Adrenal gland (tissue), 12 donors: ENCODE measurements around the gene CALD1. TPM values are rescaled to one million over a fixed set of nuclear protein-coding genes. Genes with fewer than 3 reads are reported as not detected.

Source experiments
- DNase-seq, 7 donors: peaks; one replicate each; pipeline ENCODE4 v3.0.0-alpha.2; 2019 to 2020
- H3K27ac ChIP-seq, 5 donors: fragments of 200-600 bp; sonication (generic) in 4 of 5; 1 replicate in 3 of 5; 2 replicates in 2 of 5; pipeline versions ENCODE4 v1.5.1 to v1.8.0; 2016 to 2020; ENCODE audit warnings: mild to moderate bottlenecking in 1 of 5
- H3K27me3 ChIP-seq: fragments of 200-600 bp; 2 replicates; pipeline ENCODE4 v1.8.0; 2021
- H3K36me3 ChIP-seq, 2 donors: fragments of 200-600 bp; replicated peaks in 1 of 2; 1 replicate in 1 of 2; 2 replicates in 1 of 2; pipeline versions ENCODE4 v1.5.1 to v1.8.0; 2018 to 2022
- H3K4me1 ChIP-seq, 2 donors: fragments of 200-600 bp; replicated peaks in 1 of 2; 1 replicate in 1 of 2; 2 replicates in 1 of 2; pipeline versions ENCODE4 v1.5.1 to v1.8.0; 2018 to 2021
- H3K4me3 ChIP-seq, 4 donors: fragments of 200-600 bp; sonication (generic) in 3 of 4; one replicate each; pipeline ENCODE4 v1.5.1; 2016 to 2018
- H3K9me3 ChIP-seq, 3 donors: fragments of 200-600 bp; sonication (generic) in 1 of 3; replicated peaks in 1 of 3; 1 replicate in 2 of 3; 2 replicates in 1 of 3; pipeline versions ENCODE4 v1.5.1 to v1.8.0; 2016 to 2021
- POLR2A ChIP-seq, 2 donors: fragments of 450-650 bp; IDR thresholded peaks; one replicate each; pipeline ENCODE4 v1.6.1; 2017; ENCODE audit warnings: antibody characterized with exemption in 2 of 2, mild to moderate bottlenecking in 2 of 2, moderate library complexity in 1 of 2
- WGBS, 4 donors: extraction: QIAGEN DNeasy Blood & Tissue Kit in 2 of 4; methylation state at CpG; one replicate each; pipeline versions ENCODE4 v1.1.5 to v1.1.7; 2013 to 2017; 5-methylcytosine and 5-hydroxymethylcytosine counted together
- intact Hi-C, 2 donors: fragments of 100-400 bp; cut with DNase I; formaldehyde crosslinking; loops; one replicate each; pipeline versions ENCODE4 v1.14.1 to v1.15.0; 2022 to 2023
- polyA plus RNA-seq, 3 donors: library from polyadenylated mRNA; stranded (reverse); fragments of 200-250 nt in 2 of 3; fragments of 350-450 nt in 1 of 3; fragmentation: Illumina TruSeq in 1 of 3; extraction: RNeasy Lipid Tissue Mini Kit (QIAGEN cat#74804) in 1 of 3; gene quantifications; one replicate each; pipeline ENCODE4 v1.2.3, GENCODE V29; 2013 to 2014
- total RNA-seq, 9 donors: library from RNA; depleted of rRNA in 4 of 9; stranded (reverse); fragments of >200 nt in 4 of 9; fragments of 120-200 nt in 1 of 9; fragmentation: NEBNext Ultra II Directional in 1 of 9; extraction: Animal tissue kit (Norgen Biotek cat#: 25700) in 1 of 9; gene quantifications; one replicate each; pipeline versions ENCODE4 v1.1.0 to v1.2.4, GENCODE V29; 2013 to 2023
- TF ChIP-seq, protein P1 (sequence below), 6 experiments: fragments of 450-650 bp in 4 of 6; fragments of 200-600 bp in 2 of 6; sonication (generic) in 1 of 6; IDR thresholded peaks; 1 replicate in 5 of 6; 2 replicates in 1 of 6; pipeline versions ENCODE4 v1.5.1 to v1.8.0; 2016 to 2021; ENCODE audit warnings: antibody characterized with exemption in 6 of 6, mild to moderate bottlenecking in 2 of 6, moderate library complexity in 1 of 6
- donor health status: healthy with polysubstance abuse.
- donor health status: Bipolar disorder and iron deficiency.
- donor health status: DM: yes; HTN: yes; CAD: no.
- donor health status: DM: no; HTN: no; CAD: no.
- donor health status: DM: no; HTN: no; CAD: no.
- donor health status: DM: yes; HTN: yes; CAD: no.

CALD1 gene
- total and polyA plus RNA-seq, 12 donors, result 67.5 to 258 (median 199) TPM

DNA sequence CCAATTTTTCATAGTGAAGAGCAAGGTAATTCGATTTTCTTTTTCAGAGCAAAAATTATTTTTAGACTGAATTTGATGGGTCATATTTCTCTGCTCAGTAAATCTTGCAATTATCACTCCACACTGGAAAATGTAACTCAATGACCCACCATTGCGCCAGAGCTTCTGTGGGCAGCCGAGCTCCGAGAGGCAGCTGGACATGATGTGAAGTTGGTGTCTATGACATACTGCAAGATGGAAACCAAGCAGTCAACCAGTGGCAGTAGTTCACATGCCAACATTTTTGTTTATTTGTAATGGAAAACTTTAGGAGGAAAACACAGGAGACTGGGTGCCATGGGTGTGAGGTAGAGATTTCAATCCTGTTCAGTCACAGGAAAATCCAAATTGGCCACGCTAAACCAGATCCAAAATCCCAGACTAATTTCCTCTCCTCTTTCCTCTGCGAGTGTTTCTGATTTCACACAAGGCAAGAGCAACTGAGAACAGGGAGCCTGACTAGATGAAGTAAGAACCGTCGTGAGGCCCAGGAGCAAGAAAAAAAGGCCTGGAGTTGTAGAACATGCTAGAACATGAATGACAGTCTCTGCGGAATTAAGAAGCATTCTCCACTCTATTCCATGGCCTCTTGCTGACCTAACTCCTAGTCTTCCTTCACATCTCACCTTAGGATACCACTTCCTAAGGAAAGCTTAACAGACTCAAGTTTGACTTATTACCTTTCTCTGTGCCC, 39.3 kb downstream of the CALD1 start:
- TF ChIP-seq, protein P1, sequence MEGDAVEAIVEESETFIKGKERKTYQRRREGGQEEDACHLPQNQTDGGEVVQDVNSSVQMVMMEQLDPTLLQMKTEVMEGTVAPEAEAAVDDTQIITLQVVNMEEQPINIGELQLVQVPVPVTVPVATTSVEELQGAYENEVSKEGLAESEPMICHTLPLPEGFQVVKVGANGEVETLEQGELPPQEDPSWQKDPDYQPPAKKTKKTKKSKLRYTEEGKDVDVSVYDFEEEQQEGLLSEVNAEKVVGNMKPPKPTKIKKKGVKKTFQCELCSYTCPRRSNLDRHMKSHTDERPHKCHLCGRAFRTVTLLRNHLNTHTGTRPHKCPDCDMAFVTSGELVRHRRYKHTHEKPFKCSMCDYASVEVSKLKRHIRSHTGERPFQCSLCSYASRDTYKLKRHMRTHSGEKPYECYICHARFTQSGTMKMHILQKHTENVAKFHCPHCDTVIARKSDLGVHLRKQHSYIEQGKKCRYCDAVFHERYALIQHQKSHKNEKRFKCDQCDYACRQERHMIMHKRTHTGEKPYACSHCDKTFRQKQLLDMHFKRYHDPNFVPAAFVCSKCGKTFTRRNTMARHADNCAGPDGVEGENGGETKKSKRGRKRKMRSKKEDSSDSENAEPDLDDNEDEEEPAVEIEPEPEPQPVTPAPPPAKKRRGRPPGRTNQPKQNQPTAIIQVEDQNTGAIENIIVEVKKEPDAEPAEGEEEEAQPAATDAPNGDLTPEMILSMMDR (IDR thresholded peaks at IDR 0.05), result no peak
- TF ChIP-seq POLR2A (IDR thresholded peaks at IDR 0.05), result no peak
- WGBS, 4 donors, result 82 to 85% (median 84%) methylated on average over 9 of the region's 9 CpGs
- H3K36me3 ChIP-seq, result no peaks in the 10 kb centered on the region
- H3K4me3 ChIP-seq, result no peak overlapping the region
- intact Hi-C loops, result no loop called here
- H3K27ac ChIP-seq, result no peak overlapping the region
- no peaks in the 10 kb centered on the region for H3K9me3 ChIP-seq
- H3K27me3 ChIP-seq, result no peaks in the 10 kb centered on the region
- no peak for DNase-seq
- H3K4me1 ChIP-seq, result no peaks in the 10 kb centered on the region

DNA sequence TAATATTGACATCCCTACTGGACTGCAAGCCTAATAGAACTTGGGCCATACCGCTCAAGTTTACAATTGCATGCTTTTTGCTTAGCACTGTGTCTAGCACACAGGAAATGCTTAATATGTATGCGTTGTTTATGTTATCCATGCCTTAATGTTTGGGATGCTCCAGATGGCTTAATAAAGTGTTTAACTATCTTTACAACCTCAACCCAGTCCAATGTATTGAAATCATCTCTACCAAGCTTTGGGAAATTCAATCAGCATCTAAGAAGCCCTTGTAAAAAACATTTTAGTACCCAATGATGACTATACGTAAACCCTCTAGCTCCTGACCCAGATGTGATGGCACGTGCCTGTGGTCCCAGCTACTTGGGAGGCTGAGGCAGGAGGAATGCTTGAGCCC, 40.0 kb downstream of the CALD1 start:
- TF ChIP-seq POLR2A (IDR thresholded peaks at IDR 0.05), result no peak
- TF ChIP-seq, protein P1 (IDR thresholded peaks at IDR 0.05), result no peak
- intact Hi-C loops, result no loop called here
- Histone ChIP-seq H3K4me1 (no peaks in the 10 kb centered on the region), H3K27ac (no peak overlapping the region), H3K27me3 (no peaks in the 10 kb centered on the region), H3K9me3 (no peaks in the 10 kb centered on the region), H3K36me3 (no peaks in the 10 kb centered on the region), H3K4me3 (no peak overlapping the region)
- DNase-seq, result no peak
- 83 to 92% (median 87%) methylated on average over 4 of the region's 4 CpGs for WGBS, 4 donors

DNA sequence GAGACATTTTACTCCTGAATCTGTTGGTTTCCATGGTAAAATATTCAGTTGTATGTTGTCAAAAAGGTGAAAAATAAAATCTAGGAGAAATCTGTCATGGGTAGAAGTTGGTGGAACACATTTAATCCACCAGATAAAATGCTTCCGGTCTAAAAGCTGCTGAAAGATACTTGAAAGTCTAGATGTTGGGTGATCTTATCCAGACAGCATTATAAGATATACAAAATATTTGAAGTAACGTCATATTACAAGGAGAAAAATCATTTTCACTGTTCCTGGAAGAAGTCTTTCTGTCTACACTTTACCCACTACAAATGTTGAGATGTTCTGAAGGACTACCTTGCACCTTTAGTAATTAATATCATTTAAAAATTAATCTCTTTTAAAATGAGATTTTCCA, 40.9 kb downstream of the CALD1 start:
- intact Hi-C loops, result no loop called here
- Histone ChIP-seq H3K27ac (no peak overlapping the region), H3K4me1 (no peaks in the 10 kb centered on the region), H3K4me3 (no peak overlapping the region), H3K9me3 (no peaks in the 10 kb centered on the region), H3K36me3 (no peaks in the 10 kb centered on the region), H3K27me3 (no peaks in the 10 kb centered on the region)
- TF ChIP-seq, protein P1 (IDR thresholded peaks at IDR 0.05), result no peak
- WGBS, 4 donors, result 70 to 90% (median 80%) methylated on average over 2 of the region's 2 CpGs
- no peak for DNase-seq

DNA sequence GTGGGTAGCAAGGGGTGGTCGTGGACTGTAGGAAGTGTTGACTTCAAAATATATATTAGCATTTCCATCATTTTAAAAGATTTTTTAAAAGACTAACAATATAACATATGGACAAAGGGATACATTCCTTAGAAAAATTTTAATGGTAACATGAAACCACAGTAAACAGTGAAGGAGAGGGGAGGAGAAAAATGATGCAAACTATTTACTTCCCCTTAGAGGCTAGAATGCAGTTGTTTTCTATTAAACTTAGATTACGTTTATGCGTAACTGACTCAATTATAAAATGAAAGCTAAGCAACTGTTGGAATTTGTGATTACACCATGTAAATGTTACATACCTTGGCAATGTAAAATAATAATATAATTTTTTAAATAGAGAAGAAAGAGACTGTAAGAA, 41.3 kb downstream of the CALD1 start:
- WGBS, 4 donors, result 79 to 87% (median 81%) methylated on average over 3 of the region's 3 CpGs
- H3K4me1 ChIP-seq, result no peaks in the 10 kb centered on the region
- TF ChIP-seq POLR2A (IDR thresholded peaks at IDR 0.05), result no peak
- TF ChIP-seq, protein P1 (IDR thresholded peaks at IDR 0.05), result no peak

More for the DNA sequence above, 41.3 kb downstream of the CALD1 start:
- Histone ChIP-seq H3K27me3 (no peaks in the 10 kb centered on the region), H3K4me3 (no peak overlapping the region), H3K36me3 (no peaks in the 10 kb centered on the region), H3K27ac (no peak overlapping the region), H3K9me3 (no peaks in the 10 kb centered on the region)
- intact Hi-C loops, result no loop called here
- DNase-seq, result no peak
